Activated naive CD8-positive, alpha-beta T cell (primary cell): Measurements from ENCODE around the gene ASB2.
A peak's percentile ranks its signal among the peaks of the same experiment; 100 is the strongest.

ENCODE experiments used
- H3K27ac Mint-ChIP-seq: one replicate; pipeline ENCODE4 v1.8.0; 2021; ENCODE audit warnings: mixed read lengths
- H3K27me3 Mint-ChIP-seq: one replicate; pipeline ENCODE4 v1.8.0; 2021; ENCODE audit warnings: mixed read lengths
- H3K36me3 Mint-ChIP-seq: one replicate; pipeline ENCODE4 v1.8.0; 2021; ENCODE audit warnings: mixed read lengths
- H3K4me1 Mint-ChIP-seq: one replicate; pipeline ENCODE4 v1.8.0; 2021; ENCODE audit warnings: low read depth, mixed read lengths
- H3K4me3 Mint-ChIP-seq: one replicate; pipeline ENCODE4 v1.8.0; 2021; ENCODE audit warnings: mild to moderate bottlenecking, mixed read lengths
- H3K9me3 Mint-ChIP-seq: one replicate; pipeline ENCODE4 v1.8.0; 2021; ENCODE audit warnings: low read depth, mixed read lengths

The ASB2 gene

GRCh38 chr14:93955850-93956481, 20.4 kb downstream of the ASB2 start:
- Mint-ChIP-seq H3K36me3 (peaks cover 5% of the 10 kb centered on the region), H3K4me1 (peaks cover 75% of the 10 kb centered on the region), H3K4me3 (peak overlapping the region; percentile 82), H3K27me3 (no peaks in the 10 kb centered on the region), H3K27ac (peak overlapping the region; percentile 100), H3K9me3 (no peaks in the 10 kb centered on the region)

GRCh38 chr14:93954900-93955849, 21.2 kb downstream of the ASB2 start:
- Mint-ChIP-seq H3K36me3 (peaks cover 5% of the 10 kb centered on the region), H3K4me3 (peak overlapping the region; percentile 82), H3K27ac (peak overlapping the region; percentile 100), H3K4me1 (peaks cover 69% of the 10 kb centered on the region), H3K9me3 (no peaks in the 10 kb centered on the region), H3K27me3 (no peaks in the 10 kb centered on the region)

- Mint-ChIP-seq H3K9me3 (no peaks in the 10 kb centered on the region), H3K4me3 (peak overlapping the region; percentile 82)
Measured at GRCh38 chr14:93954516-93954830, 21.9 kb downstream of the ASB2 start.

GRCh38 chr14:93953739-93954515, 22.4 kb downstream of the ASB2 start:
- H3K36me3 Mint-ChIP-seq: peaks cover 3% of the 10 kb centered on the region
- H3K4me1 Mint-ChIP-seq: peaks cover 56% of the 10 kb centered on the region
- peak overlapping the region; percentile 28 for H3K27ac Mint-ChIP-seq
- no peaks in the 10 kb centered on the region for H3K9me3 Mint-ChIP-seq
- no peaks in the 10 kb centered on the region for H3K27me3 Mint-ChIP-seq
- peak overlapping the region; percentile 44 for H3K4me3 Mint-ChIP-seq

More at GRCh38 chr14:93954516-93954830, 21.9 kb downstream of the ASB2 start:
- peaks cover 5% of the 10 kb centered on the region for H3K36me3 Mint-ChIP-seq
- H3K27me3 Mint-ChIP-seq: no peaks in the 10 kb centered on the region
- H3K27ac Mint-ChIP-seq: peak overlapping the region; percentile 100
- peaks cover 62% of the 10 kb centered on the region for H3K4me1 Mint-ChIP-seq

GRCh38 chr14:93953263-93953662, 23.1 kb downstream of the ASB2 start:
- Mint-ChIP-seq H3K4me3 (no peak overlapping the region), H3K4me1 (peaks cover 49% of the 10 kb centered on the region), H3K9me3 (no peaks in the 10 kb centered on the region), H3K36me3 (peaks cover 2% of the 10 kb centered on the region), H3K27me3 (no peaks in the 10 kb centered on the region), H3K27ac (no peak overlapping the region)

GRCh38 chr14:93952829-93953228, 23.5 kb downstream of the ASB2 start:
- Mint-ChIP-seq H3K9me3 (no peaks in the 10 kb centered on the region), H3K27ac (no peak overlapping the region), H3K4me1 (peaks cover 45% of the 10 kb centered on the region), H3K4me3 (no peak overlapping the region), H3K27me3 (no peaks in the 10 kb centered on the region), H3K36me3 (peaks cover 2% of the 10 kb centered on the region)

- Mint-ChIP-seq H3K4me3 (no peak overlapping the region), H3K4me1 (peaks cover 36% of the 10 kb centered on the region), H3K27ac (peak overlapping the region; percentile 46)
Measured at GRCh38 chr14:93951635-93952540, 24.5 kb downstream of the ASB2 start.

GRCh38 chr14:93950948-93951634, 25.3 kb downstream of the ASB2 start:
- no peak overlapping the region for H3K4me3 Mint-ChIP-seq
- peak overlapping the region; percentile 41 for H3K27ac Mint-ChIP-seq
- peaks cover 31% of the 10 kb centered on the region for H3K4me1 Mint-ChIP-seq
- no peaks in the 10 kb centered on the region for H3K9me3 Mint-ChIP-seq
- peaks cover 2% of the 10 kb centered on the region for H3K36me3 Mint-ChIP-seq
- no peaks in the 10 kb centered on the region for H3K27me3 Mint-ChIP-seq

More at GRCh38 chr14:93951635-93952540, 24.5 kb downstream of the ASB2 start:
- Mint-ChIP-seq H3K9me3 (no peaks in the 10 kb centered on the region), H3K27me3 (no peaks in the 10 kb centered on the region), H3K36me3 (peaks cover 2% of the 10 kb centered on the region)

- Mint-ChIP-seq H3K36me3 (peaks cover 2% of the 10 kb centered on the region), H3K27me3 (no peaks in the 10 kb centered on the region), H3K4me1 (peaks cover 16% of the 10 kb centered on the region), H3K9me3 (no peaks in the 10 kb centered on the region), H3K4me3 (no peak overlapping the region), H3K27ac (no peak overlapping the region)
Measured at GRCh38 chr14:93949511-93950075, 26.8 kb downstream of the ASB2 start.

GRCh38 chr14:93947282-93947681, 29.1 kb downstream of the ASB2 start:
- H3K36me3 Mint-ChIP-seq: peaks cover 2% of the 10 kb centered on the region
- no peaks in the 10 kb centered on the region for H3K27me3 Mint-ChIP-seq
- H3K4me1 Mint-ChIP-seq: peaks cover 6% of the 10 kb centered on the region
- no peak overlapping the region for H3K4me3 Mint-ChIP-seq
- no peak overlapping the region for H3K27ac Mint-ChIP-seq
- no peaks in the 10 kb centered on the region for H3K9me3 Mint-ChIP-seq

GRCh38 chr14:93946541-93947090, 29.8 kb downstream of the ASB2 start:
- peaks cover 6% of the 10 kb centered on the region for H3K4me1 Mint-ChIP-seq
- peaks cover 2% of the 10 kb centered on the region for H3K36me3 Mint-ChIP-seq
- no peak overlapping the region for H3K4me3 Mint-ChIP-seq
- H3K27me3 Mint-ChIP-seq: no peaks in the 10 kb centered on the region
- H3K9me3 Mint-ChIP-seq: no peaks in the 10 kb centered on the region
- H3K27ac Mint-ChIP-seq: no peak overlapping the region

GRCh38 chr14:93946104-93946503, 30.3 kb downstream of the ASB2 start:
- H3K27me3 Mint-ChIP-seq: no peaks in the 10 kb centered on the region
- H3K4me3 Mint-ChIP-seq: no peak overlapping the region
- H3K27ac Mint-ChIP-seq: peak overlapping the region; percentile 46
- H3K36me3 Mint-ChIP-seq: peaks cover under 1% of the 10 kb centered on the region
- no peaks in the 10 kb centered on the region for H3K9me3 Mint-ChIP-seq
- H3K4me1 Mint-ChIP-seq: peaks cover 2% of the 10 kb centered on the region

- Mint-ChIP-seq H3K4me3 (no peak overlapping the region), H3K27me3 (no peaks in the 10 kb centered on the region), H3K36me3 (no peaks in the 10 kb centered on the region), H3K4me1 (peaks cover 6% of the 10 kb centered on the region), H3K9me3 (no peaks in the 10 kb centered on the region), H3K27ac (peak overlapping the region; percentile 4)
Measured at GRCh38 chr14:93945070-93945399, 31.3 kb downstream of the ASB2 start.
